Gastroesophageal sphincter (tissue), 3 donors: Measurements from ENCODE around the gene LATS2.

Source experiments
- EP300 ChIP-seq: sonication (generic); formaldehyde crosslinking; IDR thresholded peaks from one replicate; pipeline ENCODE4 v1.6.1; 2017; ENCODE audit warnings: antibody characterized with exemption, mild to moderate bottlenecking
- POLR2A ChIP-seq, 2 donors: fragments of 450-650 bp; IDR thresholded peaks; one replicate each; pipeline ENCODE4 v1.6.1; 2017; ENCODE audit warnings: antibody characterized with exemption in 2 of 2, mild to moderate bottlenecking in 2 of 2, moderate library complexity in 1 of 2
- POLR2AphosphoS5 ChIP-seq: sonication (generic); formaldehyde crosslinking; IDR thresholded peaks from one replicate; pipeline ENCODE4 v1.6.1; 2017; ENCODE audit warnings: antibody characterized with exemption
- TF ChIP-seq, protein P1 (sequence below), 4 experiments: fragments of 200-600 bp in 2 of 4; fragments of 450-650 bp in 2 of 4; sonication (generic) in 1 of 4; IDR thresholded peaks; one replicate each; pipeline ENCODE4 v1.5.1; 2017 to 2019; ENCODE audit warnings: antibody characterized with exemption in 4 of 4, mild to moderate bottlenecking in 2 of 4, moderate library complexity in 2 of 4

DNA sequence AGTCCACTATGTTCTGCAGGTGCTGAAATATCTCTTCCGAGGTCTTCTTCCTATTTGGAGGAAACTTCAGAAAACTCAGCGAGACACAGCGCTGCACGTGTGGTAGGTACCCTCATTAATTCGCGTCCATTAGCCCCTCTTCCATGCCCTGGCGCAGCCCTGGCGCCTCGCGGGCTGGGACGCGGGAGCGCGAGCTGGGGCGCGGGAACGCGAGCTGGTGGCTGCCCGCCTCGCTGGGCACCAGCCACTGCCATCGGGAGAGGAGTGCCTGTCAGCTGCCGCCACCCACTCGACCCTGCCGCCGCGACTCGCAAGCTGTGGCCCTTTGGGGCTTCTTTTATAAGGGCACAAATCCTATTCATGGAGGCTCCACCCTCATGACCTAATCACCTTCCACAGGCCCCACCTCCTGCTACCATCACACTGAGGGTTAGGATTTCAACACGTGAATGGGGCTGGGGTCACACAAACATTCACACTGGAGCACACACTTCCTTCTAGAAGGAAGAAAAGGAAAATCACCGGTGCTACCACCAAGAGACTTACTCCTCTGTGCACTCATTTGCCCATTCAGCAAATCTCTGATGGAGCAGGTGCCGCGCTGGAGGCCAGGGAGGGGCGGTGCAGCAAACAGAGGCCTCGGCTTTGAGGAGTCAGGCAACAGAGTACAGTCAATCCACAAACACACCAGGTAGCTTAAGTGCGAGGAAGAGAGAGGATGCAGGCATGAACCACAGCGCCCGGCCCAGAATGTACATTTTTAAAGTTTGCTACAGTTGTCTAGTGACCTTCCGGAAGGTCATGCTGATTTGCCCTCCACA is 43.0 kb upstream of the LATS2 start:
- no peak for TF ChIP-seq EP300
- TF ChIP-seq, protein P1, sequence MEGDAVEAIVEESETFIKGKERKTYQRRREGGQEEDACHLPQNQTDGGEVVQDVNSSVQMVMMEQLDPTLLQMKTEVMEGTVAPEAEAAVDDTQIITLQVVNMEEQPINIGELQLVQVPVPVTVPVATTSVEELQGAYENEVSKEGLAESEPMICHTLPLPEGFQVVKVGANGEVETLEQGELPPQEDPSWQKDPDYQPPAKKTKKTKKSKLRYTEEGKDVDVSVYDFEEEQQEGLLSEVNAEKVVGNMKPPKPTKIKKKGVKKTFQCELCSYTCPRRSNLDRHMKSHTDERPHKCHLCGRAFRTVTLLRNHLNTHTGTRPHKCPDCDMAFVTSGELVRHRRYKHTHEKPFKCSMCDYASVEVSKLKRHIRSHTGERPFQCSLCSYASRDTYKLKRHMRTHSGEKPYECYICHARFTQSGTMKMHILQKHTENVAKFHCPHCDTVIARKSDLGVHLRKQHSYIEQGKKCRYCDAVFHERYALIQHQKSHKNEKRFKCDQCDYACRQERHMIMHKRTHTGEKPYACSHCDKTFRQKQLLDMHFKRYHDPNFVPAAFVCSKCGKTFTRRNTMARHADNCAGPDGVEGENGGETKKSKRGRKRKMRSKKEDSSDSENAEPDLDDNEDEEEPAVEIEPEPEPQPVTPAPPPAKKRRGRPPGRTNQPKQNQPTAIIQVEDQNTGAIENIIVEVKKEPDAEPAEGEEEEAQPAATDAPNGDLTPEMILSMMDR (IDR thresholded peaks at IDR 0.05): no peak
- no peak for TF ChIP-seq POLR2AphosphoS5
- no peak for TF ChIP-seq POLR2A (IDR thresholded peaks at IDR 0.05)
